Pancreas (tissue), 10 donors: ENCODE measurements around the gene POLN. TPM values are rescaled to one million over a fixed set of nuclear protein-coding genes. Genes with fewer than 3 reads are reported as not detected.

Experiments used
- ATAC-seq, 4 donors: fragments of 200-7000 bp; cut with Tn5 transposase; one replicate each; pipeline versions ENCODE4 v1.8.0 to v1.9.1; 2020; ENCODE audit warnings: mild to moderate bottlenecking in 4 of 4, moderate library complexity in 4 of 4
- DNase-seq, 6 donors: peaks; one replicate each; pipeline ENCODE4 v3.0.0-alpha.2; 2020
- FAIRE-seq: peaks from 2 replicates; lab custom pipeline; 2012; peaks lifted over from hg19 to GRCh38; lab: Jason Lieb, UNC
- H3K27ac ChIP-seq, 4 donors: fragments of 200-600 bp; sonication (generic); 1 replicate in 3 of 4; 2 replicates in 1 of 4; pipeline versions ENCODE4 v1.5.0 to v1.8.0; 2020
- H3K27me3 ChIP-seq, 4 donors: fragments of 200-600 bp; one replicate each; pipeline ENCODE4 v1.8.0; 2021
- H3K36me3 ChIP-seq, 3 donors: fragments of 200-600 bp; sonication (generic) in 1 of 3; one replicate each; pipeline versions ENCODE4 v1.5.0 to v1.8.0; 2020 to 2021
- H3K4me1 ChIP-seq, 3 donors: fragments of 200-600 bp; one replicate each; pipeline ENCODE4 v1.8.0; 2021
- H3K4me3 ChIP-seq, 4 donors: fragments of 200-600 bp; sonication (generic) in 2 of 4; one replicate each; pipeline versions ENCODE4 v1.5.0 to v1.8.0; 2020 to 2021
- H3K9me3 ChIP-seq, 4 donors: fragments of 200-600 bp; one replicate each; pipeline ENCODE4 v1.8.0; 2021
- WGBS, 2 donors: extraction: QIAGEN DNeasy Blood & Tissue Kit; methylation state at CpG; one replicate each; pipeline ENCODE4 v1.1.7; 2013; 5-methylcytosine and 5-hydroxymethylcytosine counted together
- intact Hi-C, 3 donors: fragments of 100-400 bp; cut with DNase I; formaldehyde crosslinking; loops; one replicate each; pipeline versions ENCODE4 v1.11.1 to v1.14.2; 2022
- polyA plus RNA-seq, 2 donors: library from polyadenylated mRNA; stranded (reverse); fragments of 200-250 nt; gene quantifications; one replicate each; pipeline ENCODE4 v1.2.3, GENCODE V29; 2013
- total RNA-seq, 6 donors: library from RNA; stranded (reverse); fragmentation: NEBNext Ultra II Directional in 4 of 6; extraction: Animal tissue kit (Norgen Biotek cat#: 25700) in 4 of 6; gene quantifications; one replicate each; pipeline versions ENCODE4 v1.2.1 to v1.2.4, GENCODE V29; 2021 to 2023
- TF ChIP-seq, protein P1 (sequence below), 4 donors: fragments of 200-600 bp; sonication (generic) in 3 of 4; IDR thresholded peaks; one replicate each; pipeline versions ENCODE4 v1.5.0 to v1.8.0; 2021; ENCODE audit warnings: antibody characterized with exemption in 4 of 4
- donor health status: healthy with polysubstance abuse.
- donor health status: DM: no; HTN: no; CAD: no; lungs with moderate emphysema.
- donor health status: DM: no; HTN: no; CAD: no.
- donor health status: control.
- donor health status: control.
- donor health status: Bipolar disorder and iron deficiency.
- donor health status: DM: yes; HTN: yes; CAD: no.
- donor health status: DM: no; HTN: no; CAD: no.
- donor health status: DM: no; HTN: no; CAD: no.
- donor health status: DM: yes; HTN: yes; CAD: no.

The POLN gene
- total and polyA plus RNA-seq, 8 donors: 0.95 to 3.6 (median 1.9) TPM

DNA sequence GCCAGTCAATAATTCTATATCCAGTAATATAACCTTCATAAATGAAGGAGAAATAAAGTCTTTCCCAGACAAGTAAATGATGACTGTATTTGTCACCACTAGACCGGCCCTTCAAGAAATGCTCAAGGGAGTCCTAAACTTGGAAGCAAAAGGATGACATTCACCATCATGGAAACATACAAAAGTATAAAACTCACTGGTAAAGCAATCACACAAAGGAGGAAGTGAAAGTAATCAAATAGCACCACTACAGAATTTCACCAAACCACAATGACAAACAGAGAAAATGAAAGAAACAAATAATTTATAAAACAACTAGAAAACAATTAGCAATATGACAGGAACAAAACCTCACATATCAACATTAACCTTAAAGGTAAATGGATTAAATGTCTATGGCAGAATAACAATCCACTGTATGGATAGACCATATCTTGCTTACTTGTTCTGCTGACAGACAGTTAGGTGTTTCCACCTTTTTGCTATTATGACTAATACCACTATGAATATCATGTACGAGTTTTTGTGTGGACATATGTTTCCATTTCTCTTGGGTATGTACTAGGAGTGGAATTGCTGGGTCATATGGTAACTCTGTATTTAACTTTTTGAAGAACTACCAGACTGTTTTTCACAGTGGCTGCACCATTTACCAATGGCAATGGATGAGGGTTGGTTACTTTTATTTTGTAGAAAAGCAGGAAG lies 137.9 kb downstream of the POLN start:
- intact Hi-C loops: no loop called here
- Histone ChIP-seq H3K4me3 (no peak overlapping the region), H3K27ac (no peak overlapping the region), H3K9me3 (no peaks in the 10 kb centered on the region), H3K36me3 (no peaks in the 10 kb centered on the region), H3K4me1 (no peaks in the 10 kb centered on the region), H3K27me3 (no peaks in the 10 kb centered on the region)
- ATAC-seq: no peak
- WGBS, 2 donors: 90 to 91% methylated on average over 2 of the region's 2 CpGs
- no peak for FAIRE-seq
- no peak for DNase-seq
- TF ChIP-seq, protein P1, sequence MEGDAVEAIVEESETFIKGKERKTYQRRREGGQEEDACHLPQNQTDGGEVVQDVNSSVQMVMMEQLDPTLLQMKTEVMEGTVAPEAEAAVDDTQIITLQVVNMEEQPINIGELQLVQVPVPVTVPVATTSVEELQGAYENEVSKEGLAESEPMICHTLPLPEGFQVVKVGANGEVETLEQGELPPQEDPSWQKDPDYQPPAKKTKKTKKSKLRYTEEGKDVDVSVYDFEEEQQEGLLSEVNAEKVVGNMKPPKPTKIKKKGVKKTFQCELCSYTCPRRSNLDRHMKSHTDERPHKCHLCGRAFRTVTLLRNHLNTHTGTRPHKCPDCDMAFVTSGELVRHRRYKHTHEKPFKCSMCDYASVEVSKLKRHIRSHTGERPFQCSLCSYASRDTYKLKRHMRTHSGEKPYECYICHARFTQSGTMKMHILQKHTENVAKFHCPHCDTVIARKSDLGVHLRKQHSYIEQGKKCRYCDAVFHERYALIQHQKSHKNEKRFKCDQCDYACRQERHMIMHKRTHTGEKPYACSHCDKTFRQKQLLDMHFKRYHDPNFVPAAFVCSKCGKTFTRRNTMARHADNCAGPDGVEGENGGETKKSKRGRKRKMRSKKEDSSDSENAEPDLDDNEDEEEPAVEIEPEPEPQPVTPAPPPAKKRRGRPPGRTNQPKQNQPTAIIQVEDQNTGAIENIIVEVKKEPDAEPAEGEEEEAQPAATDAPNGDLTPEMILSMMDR (IDR thresholded peaks at IDR 0.05): no peak

DNA sequence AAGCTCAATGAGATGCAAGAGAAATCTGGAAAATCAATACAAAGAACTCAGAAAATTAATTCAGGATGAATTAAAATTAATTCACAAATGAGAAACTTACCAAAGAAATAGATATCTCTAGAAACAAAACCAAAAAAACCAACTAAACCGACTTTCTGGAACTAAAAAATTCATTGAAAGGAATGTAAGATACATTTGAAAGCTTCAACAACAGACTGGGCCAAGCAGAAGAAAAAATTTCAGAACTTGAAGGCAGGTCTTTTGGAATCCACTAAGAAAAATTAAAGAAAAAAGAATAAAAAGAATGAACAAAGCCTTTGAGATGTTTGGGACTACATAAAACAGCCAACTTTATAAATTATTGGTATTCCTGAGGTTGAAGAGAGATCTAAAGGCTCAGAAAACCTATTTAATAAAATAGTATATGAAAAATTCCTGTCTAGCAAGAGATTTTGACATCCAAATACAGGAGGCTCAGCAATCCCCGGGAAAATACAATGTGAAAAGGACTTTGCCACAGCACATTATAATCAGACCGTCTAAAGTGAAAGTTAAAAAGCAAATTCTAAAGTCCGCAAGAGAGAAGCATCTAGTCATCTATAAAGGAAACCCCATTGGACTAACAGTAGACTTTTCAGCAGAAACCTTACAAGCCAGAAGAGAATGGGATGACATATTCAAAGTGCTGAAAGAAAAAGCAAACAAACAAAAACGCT lies 138.6 kb downstream of the POLN start:
- no peak overlapping the region for H3K4me3 ChIP-seq
- H3K27ac ChIP-seq: no peak overlapping the region
- WGBS, 2 donors: 84 to 90% methylated on average over 5 of the region's 5 CpGs
- TF ChIP-seq, protein P1 (IDR thresholded peaks at IDR 0.05): no peak
- H3K36me3 ChIP-seq: no peaks in the 10 kb centered on the region
- intact Hi-C loops: no loop called here
- no peaks in the 10 kb centered on the region for H3K27me3 ChIP-seq
- DNase-seq (no peak), FAIRE-seq (no peak), ATAC-seq (no peak)
- no peaks in the 10 kb centered on the region for H3K4me1 ChIP-seq
- H3K9me3 ChIP-seq: no peaks in the 10 kb centered on the region

DNA sequence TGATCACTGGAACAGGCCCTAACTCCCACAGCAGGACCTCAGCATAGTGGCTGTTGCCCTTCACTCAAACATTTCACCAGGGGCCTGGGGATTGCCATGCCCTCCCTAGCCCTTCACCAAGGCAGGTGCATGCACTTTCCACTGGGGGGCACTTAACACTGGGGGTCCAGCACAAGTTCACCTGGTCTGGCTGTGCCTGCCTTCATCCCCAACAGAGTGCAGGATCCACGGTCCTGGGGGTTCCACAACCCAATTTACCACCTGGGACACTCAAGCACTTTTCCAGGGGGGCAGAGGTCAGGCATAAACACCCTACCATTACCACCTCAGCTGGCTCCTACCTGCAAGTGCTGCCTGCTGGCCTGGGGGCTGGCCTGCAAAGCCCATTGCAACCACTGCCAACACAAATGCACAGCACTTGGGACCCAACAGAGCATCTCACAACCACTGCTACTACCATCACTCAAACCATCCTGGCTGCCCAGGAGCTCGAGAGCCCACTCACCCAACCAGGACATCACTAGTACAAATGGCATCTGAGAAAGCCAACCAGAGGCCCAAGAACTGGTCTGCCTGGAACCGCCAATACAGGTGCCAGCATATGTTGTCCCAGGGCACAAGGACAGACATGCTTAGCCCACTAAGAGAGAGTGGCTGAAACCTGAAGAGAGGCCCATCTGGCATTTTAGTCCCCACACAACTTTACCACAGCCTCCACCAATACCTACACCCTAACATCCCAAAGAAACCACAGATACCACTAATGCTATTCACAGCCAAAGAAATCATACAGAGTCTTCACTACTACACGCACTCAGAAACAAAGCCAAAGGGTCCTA lies 139.7 kb downstream of the POLN start:
- ATAC-seq (no peak), FAIRE-seq (no peak), DNase-seq (no peak)
- H3K4me3 ChIP-seq: no peak overlapping the region
- 85 to 93% methylated on average over 4 of the region's 4 CpGs for WGBS, 2 donors
- H3K27ac ChIP-seq: no peak overlapping the region
- TF ChIP-seq, protein P1 (IDR thresholded peaks at IDR 0.05): no peak
- H3K36me3 ChIP-seq: no peaks in the 10 kb centered on the region
- H3K9me3 ChIP-seq: no peaks in the 10 kb centered on the region
- no peaks in the 10 kb centered on the region for H3K4me1 ChIP-seq
- no peaks in the 10 kb centered on the region for H3K27me3 ChIP-seq
- intact Hi-C loops: no loop called here

DNA sequence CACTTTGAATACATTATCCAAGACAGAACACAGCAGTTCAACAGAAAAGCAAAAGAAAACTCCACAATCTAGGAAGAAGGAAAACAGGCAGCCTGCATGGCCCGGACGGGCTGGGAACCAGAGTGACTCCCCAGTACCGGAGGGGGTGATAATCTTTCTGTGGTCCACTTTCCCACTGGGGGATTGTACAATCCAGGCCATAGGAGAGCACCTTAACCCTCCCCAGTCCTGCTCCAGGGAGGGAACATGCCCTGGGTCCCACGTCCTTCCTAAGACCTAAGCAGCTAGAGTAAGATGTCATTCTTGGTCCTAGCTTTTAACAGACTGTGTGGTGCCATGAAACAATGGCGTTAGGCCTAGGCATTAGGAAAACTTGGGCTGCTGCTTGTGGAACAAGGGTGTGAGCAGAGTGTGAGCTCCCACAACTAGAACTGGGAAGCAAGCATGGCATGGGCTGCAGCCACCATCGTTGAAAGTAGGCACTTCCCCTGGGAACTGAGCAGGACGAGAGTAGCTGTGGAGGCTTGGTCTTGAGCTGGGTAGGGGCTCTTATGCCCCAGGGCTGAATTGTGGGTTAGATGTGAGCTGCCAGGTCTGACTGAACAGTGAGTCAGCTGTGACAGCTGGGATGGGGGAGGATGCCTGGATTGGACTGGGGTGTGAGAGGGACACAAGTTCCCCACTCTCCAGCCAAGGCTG lies 140.4 kb downstream of the POLN start:
- TF ChIP-seq, protein P1 (IDR thresholded peaks at IDR 0.05): no peak
- intact Hi-C loops: no loop called here
- Histone ChIP-seq H3K4me3 (no peak overlapping the region), H3K36me3 (no peaks in the 10 kb centered on the region), H3K27ac (no peak overlapping the region), H3K9me3 (no peaks in the 10 kb centered on the region), H3K4me1 (no peaks in the 10 kb centered on the region), H3K27me3 (no peaks in the 10 kb centered on the region)
- no peak for DNase-seq
- no peak for ATAC-seq
- WGBS, 2 donors: 88 to 91% methylated on average over 7 of the region's 7 CpGs
- FAIRE-seq: no peak
